GM12875 (cell line): ENCODE data around the gene ZNF787.

ENCODE experiments used
- H3K4me3 ChIP-seq: one replicate; pipeline ENCODE4 v1.5.1; 2011; ENCODE audit warnings: low read depth, low read length, control low read depth
- TF ChIP-seq, protein P1 (sequence below): IDR thresholded peaks from 2 replicates; pipeline ENCODE4 v1.5.1; 2011; ENCODE audit warnings: low read depth, mild to moderate bottlenecking, control low read depth, inconsistent platforms, low read length, moderate library complexity, borderline replicate concordance; ENCODE audit not compliant: insufficient read depth

Gene ZNF787

DNA sequence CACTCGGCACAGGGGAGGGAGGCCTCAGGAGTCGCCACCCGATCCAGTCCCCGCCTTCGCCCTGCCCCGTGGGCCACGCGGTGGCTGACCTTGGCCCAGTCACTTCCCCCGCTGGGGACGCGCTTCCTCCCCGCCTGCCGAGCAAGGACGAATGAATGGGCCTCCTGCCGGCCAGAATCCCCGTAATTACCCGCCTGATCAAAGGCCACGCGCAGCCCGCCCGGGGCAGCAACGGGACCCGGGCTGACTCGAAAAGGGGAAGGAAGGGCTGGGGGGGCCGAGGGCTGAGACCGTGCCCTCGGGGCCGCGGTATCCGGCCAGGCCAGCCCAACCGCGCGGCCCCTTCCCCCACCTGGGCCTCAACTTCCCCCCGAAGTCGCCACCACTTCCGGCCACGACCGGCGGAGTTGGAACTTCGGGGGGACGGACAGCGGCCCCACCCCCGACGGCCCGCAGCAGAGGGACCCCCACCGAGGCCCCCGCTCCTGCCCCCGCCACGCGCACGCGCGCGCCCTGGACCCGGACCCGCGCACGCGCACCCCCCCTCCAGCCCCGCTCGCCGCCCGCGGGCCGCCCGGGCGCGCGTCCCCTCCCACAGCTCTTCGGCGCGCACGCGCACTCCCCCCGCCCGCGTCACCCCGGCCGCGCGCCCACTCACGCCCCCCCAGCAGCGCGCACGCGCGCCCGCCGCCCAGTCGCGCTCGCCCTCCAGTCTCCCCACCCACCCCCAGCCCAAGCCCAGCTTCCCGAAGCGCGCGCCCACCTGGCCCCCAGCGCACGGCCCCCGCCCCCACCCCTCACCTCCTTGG, 520 bp downstream of the ZNF787 start:
- H3K4me3 ChIP-seq = peak overlapping the region; percentile 71
- TF ChIP-seq, protein P1, sequence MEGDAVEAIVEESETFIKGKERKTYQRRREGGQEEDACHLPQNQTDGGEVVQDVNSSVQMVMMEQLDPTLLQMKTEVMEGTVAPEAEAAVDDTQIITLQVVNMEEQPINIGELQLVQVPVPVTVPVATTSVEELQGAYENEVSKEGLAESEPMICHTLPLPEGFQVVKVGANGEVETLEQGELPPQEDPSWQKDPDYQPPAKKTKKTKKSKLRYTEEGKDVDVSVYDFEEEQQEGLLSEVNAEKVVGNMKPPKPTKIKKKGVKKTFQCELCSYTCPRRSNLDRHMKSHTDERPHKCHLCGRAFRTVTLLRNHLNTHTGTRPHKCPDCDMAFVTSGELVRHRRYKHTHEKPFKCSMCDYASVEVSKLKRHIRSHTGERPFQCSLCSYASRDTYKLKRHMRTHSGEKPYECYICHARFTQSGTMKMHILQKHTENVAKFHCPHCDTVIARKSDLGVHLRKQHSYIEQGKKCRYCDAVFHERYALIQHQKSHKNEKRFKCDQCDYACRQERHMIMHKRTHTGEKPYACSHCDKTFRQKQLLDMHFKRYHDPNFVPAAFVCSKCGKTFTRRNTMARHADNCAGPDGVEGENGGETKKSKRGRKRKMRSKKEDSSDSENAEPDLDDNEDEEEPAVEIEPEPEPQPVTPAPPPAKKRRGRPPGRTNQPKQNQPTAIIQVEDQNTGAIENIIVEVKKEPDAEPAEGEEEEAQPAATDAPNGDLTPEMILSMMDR = peak; percentile 24; the same call in 1 of the 2 replicates

DNA sequence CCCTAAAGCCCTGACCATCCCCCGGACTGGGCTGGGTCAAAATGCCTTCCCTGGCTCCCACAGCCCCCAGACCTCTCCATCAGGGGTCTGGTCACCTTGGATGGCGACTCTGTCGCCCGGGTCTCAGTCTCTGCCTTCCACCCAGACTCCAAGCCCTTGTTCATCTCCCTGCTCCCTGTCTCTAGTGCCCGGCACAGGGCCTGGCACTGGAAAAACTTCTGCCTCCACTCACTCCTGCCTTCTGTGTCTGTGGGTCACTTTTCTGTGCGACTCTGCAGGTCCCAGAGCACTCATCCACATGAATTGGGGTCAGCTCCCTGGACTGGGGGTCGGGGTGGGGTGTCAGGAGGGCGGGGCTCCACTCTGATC, 1.1 kb downstream of the ZNF787 start:
- TF ChIP-seq, protein P1 = no peak

DNA sequence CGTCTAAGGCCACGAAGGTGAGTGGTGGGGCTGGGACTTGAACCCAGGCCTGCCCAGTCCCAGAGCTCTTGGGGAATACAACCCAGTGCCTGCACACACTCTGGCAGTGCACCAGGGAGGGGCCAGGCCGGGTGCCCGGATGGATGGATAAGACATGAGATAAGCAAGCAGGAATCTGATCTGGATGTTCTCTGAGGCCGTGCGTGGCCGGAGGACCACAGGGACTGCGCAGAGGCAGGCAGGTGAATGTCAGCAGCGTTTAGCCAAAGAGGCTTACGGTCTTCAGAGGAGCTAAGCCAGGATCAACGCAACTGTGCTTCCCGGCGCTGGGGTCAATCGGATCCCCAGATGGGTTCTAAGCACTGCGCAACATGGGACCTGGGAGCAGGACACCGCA, 1.5 kb downstream of the ZNF787 start:
- peak overlapping the region; percentile 71 for H3K4me3 ChIP-seq
- TF ChIP-seq, protein P1 = no peak

More for the DNA sequence above, 1.1 kb downstream of the ZNF787 start:
- H3K4me3 ChIP-seq = peak overlapping the region; percentile 71

DNA sequence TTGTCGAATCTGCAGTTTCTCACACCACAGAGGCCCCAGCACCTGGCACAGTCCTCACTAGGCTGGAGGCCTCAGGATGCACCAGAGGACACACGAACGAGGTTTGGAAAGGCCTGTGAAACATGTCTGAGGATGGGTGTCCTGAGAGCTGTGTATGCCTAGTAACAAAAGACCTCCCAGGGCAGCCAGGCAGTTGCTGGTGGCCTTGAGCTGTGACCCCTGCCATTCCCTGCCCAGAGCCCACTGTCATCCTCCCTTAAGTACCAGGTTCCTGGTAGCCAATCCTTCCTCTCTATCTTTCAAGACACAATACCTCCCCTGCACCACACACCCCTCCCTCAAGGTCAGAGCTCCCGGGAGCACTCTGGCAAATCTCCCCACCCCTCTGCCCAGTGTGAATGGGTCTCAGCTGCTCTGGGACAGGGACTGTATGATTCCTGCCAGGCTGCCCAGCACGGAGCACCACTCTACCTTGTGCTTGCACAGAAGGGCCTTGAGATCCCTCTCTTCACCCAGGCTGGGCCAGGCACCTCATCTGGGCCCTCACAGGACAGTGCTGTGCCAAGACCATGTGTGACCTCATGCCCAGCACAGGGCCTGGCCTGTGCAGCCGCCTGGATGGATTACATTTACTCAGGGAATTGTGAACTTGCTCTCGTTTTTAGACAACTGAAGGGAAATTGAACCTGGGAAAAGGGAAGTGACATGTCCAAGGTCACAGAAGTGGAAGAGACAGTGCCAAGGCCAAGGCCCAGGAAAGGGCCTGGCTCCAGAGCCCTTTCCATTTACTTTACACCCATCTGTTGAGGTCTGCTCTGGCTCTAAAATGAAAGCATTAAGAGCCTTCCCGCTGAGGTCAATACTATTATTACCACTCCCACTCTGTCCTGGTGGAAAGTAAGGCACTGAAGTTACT, 2.2 kb downstream of the ZNF787 start:
- TF ChIP-seq, protein P1 = no peak
- peak overlapping the region; percentile 71 for H3K4me3 ChIP-seq

DNA sequence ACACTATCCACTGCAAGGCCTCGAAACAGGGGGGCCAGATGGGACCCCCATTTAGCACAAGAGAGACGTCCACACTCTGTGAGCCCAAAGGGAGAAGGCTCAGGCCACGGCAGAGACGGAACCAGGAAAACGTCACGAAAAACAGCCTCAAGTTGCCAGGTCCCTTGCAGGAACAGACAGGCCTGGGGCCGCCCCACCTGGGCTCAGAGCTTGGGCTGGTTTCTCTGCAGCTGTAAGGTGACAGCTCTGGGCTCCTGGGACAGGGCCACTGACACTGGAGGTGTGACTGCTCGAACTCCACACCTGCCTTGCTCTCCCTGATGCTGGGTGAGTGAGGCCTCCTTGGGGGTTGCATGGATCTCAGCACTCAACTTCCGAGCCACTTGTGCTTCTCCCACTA, 3.2 kb downstream of the ZNF787 start:
- TF ChIP-seq, protein P1 = no peak
- no peak overlapping the region for H3K4me3 ChIP-seq

DNA sequence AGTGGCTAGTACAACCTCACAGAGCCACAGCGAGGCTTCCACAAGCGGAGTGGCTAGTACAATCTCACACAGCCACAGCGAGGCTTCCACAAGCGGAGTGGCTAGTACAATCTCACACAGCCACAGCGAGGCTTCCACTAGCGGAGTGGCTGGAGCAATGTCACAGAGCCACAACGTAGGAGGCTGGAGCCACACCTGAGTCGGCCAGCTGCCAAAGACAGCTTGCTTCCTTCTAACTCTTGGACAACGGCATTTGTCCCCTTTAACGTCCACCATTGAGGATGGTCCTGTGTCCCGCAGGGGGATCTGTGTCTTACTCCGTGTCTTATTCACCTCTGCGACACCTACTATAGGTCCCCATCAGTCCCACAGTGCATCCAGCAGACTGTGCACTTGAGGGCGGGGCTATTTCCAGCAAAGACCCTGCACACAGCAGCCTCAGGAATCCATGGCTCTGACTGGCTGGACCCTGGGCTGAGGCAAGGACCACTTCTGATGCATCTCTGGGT, 3.7 kb downstream of the ZNF787 start:
- TF ChIP-seq, protein P1 = no peak
- no peak overlapping the region for H3K4me3 ChIP-seq
